HG03280 (cell line): ENCODE measurements around the gene KCNJ6.

Source experiments
- ATAC-seq: cut with Tn5 transposase; IDR thresholded peaks from one replicate; pipeline ENCODE4 v1.9.1; 2021; ENCODE audit warnings: mild to moderate bottlenecking, moderate library complexity; ENCODE audit not compliant: unreplicated experiment

KCNJ6 gene

GRCh38 chr21:37561506-37561905 lies 354.8 kb downstream of the KCNJ6 start:
- ATAC-seq: no peak

GRCh38 chr21:37560385-37560784 lies 355.9 kb downstream of the KCNJ6 start:
- ATAC-seq: no peak

- no peak for ATAC-seq
Measured at GRCh38 chr21:37558676-37559211, 357.5 kb downstream of the KCNJ6 start.
